ENCODE data around the gene CPA2.

- no peak for TF ChIP-seq POLR2A (IDR thresholded peaks at IDR 0.05)
- TF ChIP-seq CTCF (IDR thresholded peaks at IDR 0.05), result no peak
- TF ChIP-seq POLR2AphosphoS5 (IDR thresholded peaks at IDR 0.05), result no peak
Measured at GRCh38 chr7:130227883-130228575, 38.6 kb upstream of the CPA2 start.
